Measurements from ENCODE around the gene HUNK.

DNA sequence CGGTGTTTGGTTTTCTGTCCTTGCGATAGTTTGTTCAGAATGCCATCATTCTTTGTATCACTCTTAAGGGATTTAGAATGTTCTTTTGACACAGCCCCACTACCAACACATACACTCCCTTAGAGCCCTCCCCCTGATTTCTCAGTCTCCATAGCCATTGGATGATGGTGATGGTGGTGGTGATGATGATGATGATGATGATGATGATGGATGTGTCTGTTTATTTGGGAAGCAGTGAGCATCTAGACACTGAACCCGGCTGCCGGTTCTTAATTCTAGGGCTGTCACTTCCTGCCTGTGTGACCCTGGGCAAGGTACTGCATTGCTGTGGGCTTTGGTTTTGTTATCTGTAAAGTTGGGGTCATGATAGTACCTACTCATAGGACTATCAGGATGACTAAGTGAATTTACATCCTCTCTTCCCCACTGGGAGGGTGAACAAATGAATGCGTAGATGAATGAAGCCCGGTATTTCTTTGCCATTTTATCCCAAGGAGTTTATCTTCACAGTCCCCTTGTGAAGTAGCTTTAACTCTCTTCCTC lies 100.7 kb downstream of the HUNK start:
- no peak for TF ChIP-seq TCF12 (IDR thresholded peaks at IDR 0.05; ENCODE audit: low read depth)
- TF ChIP-seq TEAD4 (IDR thresholded peaks at IDR 0.05) = no peak
